Upper lobe of left lung (tissue), 6 donors: Measurements from ENCODE around the gene MIPOL1. TPM values are rescaled to one million over a fixed set of nuclear protein-coding genes. Genes with fewer than 3 reads are reported as not detected.

Experiments used
- ATAC-seq, 2 donors: fragments of 200-7000 bp; cut with Tn5 transposase; one replicate each; pipeline ENCODE4 v1.9.1; 2022; ENCODE audit warnings: mild to moderate bottlenecking in 2 of 2, moderate library complexity in 2 of 2; ENCODE audit not compliant: low FRiP score in 2 of 2
- DNase-seq, 2 donors: peaks; one replicate each; pipeline ENCODE4 v3.0.0-alpha.2; 2019 to 2020
- H3K27ac ChIP-seq, 4 donors: fragments of 200-600 bp; sonication (generic); one replicate each; pipeline ENCODE4 v1.5.1; 2016 to 2019
- H3K27me3 ChIP-seq, 4 donors: fragments of 200-600 bp; sonication (generic); one replicate each; pipeline ENCODE4 v1.5.1; 2017 to 2019
- H3K36me3 ChIP-seq, 4 donors: fragments of 200-600 bp; sonication (generic); one replicate each; pipeline ENCODE4 v1.5.1; 2016 to 2019
- H3K4me1 ChIP-seq, 4 donors: fragments of 200-600 bp; sonication (generic); one replicate each; pipeline ENCODE4 v1.5.1; 2018 to 2019
- H3K4me3 ChIP-seq, 4 donors: fragments of 200-600 bp; sonication (generic); one replicate each; pipeline ENCODE4 v1.5.1; 2017 to 2019; ENCODE audit warnings: mild to moderate bottlenecking in 2 of 4, moderate library complexity in 1 of 4
- H3K9me3 ChIP-seq, 4 donors: fragments of 200-600 bp; sonication (generic); one replicate each; pipeline ENCODE4 v1.5.1; 2018 to 2019
- EP300 ChIP-seq, 4 donors: sonication (generic); formaldehyde crosslinking; IDR thresholded peaks; one replicate each; pipeline ENCODE4 v1.5.1; 2017; ENCODE audit warnings: antibody characterized with exemption in 4 of 4, control low read depth in 2 of 4
- POLR2A ChIP-seq, 4 donors: fragments of 450-650 bp; IDR thresholded peaks; one replicate each; pipeline ENCODE4 v1.5.1; 2016 to 2017; ENCODE audit warnings: antibody characterized with exemption in 4 of 4, mild to moderate bottlenecking in 2 of 4
- POLR2AphosphoS5 ChIP-seq, 2 donors: sonication (generic); formaldehyde crosslinking; IDR thresholded peaks; one replicate each; pipeline ENCODE4 v1.5.1; 2017; ENCODE audit warnings: antibody characterized with exemption in 2 of 2
- WGBS, 2 donors: methylation state at CpG; one replicate each; pipeline ENCODE4 v1.1.5; 2017 to 2018; 5-methylcytosine and 5-hydroxymethylcytosine counted together
- total RNA-seq, 6 donors: library from RNA; depleted of rRNA in 4 of 6; stranded (reverse); fragments of >200 nt in 4 of 6; gene quantifications; one replicate each; pipeline versions ENCODE4 v1.1.0 to v1.2.1, GENCODE V29; 2016 to 2021
- TF ChIP-seq, protein P1 (sequence below), 6 experiments: fragments of 450-650 bp in 4 of 6; fragments of 200-600 bp in 2 of 6; sonication (generic) in 2 of 6; IDR thresholded peaks; one replicate each; pipeline ENCODE4 v1.5.1; 2016 to 2019; ENCODE audit warnings: antibody characterized with exemption in 6 of 6
- donor health status: DM: no; HTN: no; CAD: no; lungs with moderate emphysema.
- donor health status: DM: no; HTN: yes; CAD: no; lungs with severe emphysema.

The MIPOL1 gene
- total RNA-seq, 6 donors from 2014 or later: 4.1 to 32.6 (median 8.4) TPM

DNA sequence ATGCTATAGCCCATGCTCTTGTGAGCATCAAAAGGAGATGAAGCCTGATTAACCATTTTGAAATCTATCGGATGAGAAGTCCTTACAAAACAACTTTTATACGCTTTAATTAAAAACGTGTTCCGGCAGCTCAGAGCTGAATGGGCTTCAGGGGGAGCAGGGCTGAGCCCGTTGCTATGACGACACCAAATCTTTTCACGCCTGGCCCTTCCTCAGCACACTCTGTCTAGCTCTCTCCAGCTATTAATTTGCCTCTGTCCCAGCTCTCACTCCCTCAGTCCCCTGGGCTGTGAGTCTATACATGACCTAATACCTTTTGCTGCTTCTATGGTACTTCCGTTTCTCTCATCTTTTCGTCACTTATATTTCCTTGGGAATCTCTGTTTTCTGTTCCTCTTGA, 381.5 kb downstream of the MIPOL1 start:
- H3K4me1 ChIP-seq: peaks cover 2 to 9% (median 8%) of the 10 kb centered on the region in 4 donors
- TF ChIP-seq POLR2A (IDR thresholded peaks at IDR 0.05): no peak
- no peak for TF ChIP-seq EP300 (IDR thresholded peaks at IDR 0.05)
- TF ChIP-seq, protein P1, sequence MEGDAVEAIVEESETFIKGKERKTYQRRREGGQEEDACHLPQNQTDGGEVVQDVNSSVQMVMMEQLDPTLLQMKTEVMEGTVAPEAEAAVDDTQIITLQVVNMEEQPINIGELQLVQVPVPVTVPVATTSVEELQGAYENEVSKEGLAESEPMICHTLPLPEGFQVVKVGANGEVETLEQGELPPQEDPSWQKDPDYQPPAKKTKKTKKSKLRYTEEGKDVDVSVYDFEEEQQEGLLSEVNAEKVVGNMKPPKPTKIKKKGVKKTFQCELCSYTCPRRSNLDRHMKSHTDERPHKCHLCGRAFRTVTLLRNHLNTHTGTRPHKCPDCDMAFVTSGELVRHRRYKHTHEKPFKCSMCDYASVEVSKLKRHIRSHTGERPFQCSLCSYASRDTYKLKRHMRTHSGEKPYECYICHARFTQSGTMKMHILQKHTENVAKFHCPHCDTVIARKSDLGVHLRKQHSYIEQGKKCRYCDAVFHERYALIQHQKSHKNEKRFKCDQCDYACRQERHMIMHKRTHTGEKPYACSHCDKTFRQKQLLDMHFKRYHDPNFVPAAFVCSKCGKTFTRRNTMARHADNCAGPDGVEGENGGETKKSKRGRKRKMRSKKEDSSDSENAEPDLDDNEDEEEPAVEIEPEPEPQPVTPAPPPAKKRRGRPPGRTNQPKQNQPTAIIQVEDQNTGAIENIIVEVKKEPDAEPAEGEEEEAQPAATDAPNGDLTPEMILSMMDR (IDR thresholded peaks at IDR 0.05): no peak
- H3K9me3 ChIP-seq: no peaks in the 10 kb centered on the region
- H3K27ac ChIP-seq: no peak overlapping the region
- H3K27me3 ChIP-seq: peaks cover 0 to 11% (median 5%) of the 10 kb centered on the region in 4 donors
- ATAC-seq: no peak
- DNase-seq: no peak
- no peak overlapping the region for H3K4me3 ChIP-seq
- H3K36me3 ChIP-seq: no peaks in the 10 kb centered on the region
- WGBS, 2 donors: 46 to 51% methylated on average over 9 of the region's 9 CpGs

DNA sequence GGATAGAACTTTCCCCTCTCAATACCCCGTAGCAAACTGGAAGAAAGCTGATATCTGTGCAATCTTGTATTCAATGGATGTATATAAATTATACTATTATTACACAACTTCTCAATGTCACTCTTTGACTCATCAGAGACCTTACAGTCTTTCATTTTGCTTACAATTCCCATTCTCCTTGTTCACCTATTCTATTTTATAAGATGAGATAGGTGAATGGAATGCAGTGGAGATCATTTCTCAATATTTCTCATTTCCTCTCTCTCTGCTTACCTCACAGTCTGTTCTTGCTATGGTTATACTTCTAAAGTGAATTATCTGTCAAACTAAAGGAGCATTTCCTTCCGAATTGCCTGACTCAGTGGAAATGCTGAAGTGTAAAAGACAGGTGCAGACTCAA, 382.4 kb downstream of the MIPOL1 start:
- peaks cover 0 to 19% (median 8%) of the 10 kb centered on the region in 4 donors for H3K27me3 ChIP-seq
- no peak for DNase-seq
- H3K4me3 ChIP-seq: no peak overlapping the region
- WGBS, 2 donors: 85 to 86% methylated on average over 2 of the region's 2 CpGs
- TF ChIP-seq EP300 (IDR thresholded peaks at IDR 0.05): no peak
- no peak for TF ChIP-seq POLR2A (IDR thresholded peaks at IDR 0.05)
- TF ChIP-seq POLR2AphosphoS5 (IDR thresholded peaks at IDR 0.05): no peak
- TF ChIP-seq, protein P1 (IDR thresholded peaks at IDR 0.05): no peak
- peaks cover 7 to 17% (median 14%) of the 10 kb centered on the region in 4 donors for H3K4me1 ChIP-seq
- no peak overlapping the region for H3K27ac ChIP-seq
- no peaks in the 10 kb centered on the region for H3K36me3 ChIP-seq
- ATAC-seq: no peak
- H3K9me3 ChIP-seq: no peaks in the 10 kb centered on the region

DNA sequence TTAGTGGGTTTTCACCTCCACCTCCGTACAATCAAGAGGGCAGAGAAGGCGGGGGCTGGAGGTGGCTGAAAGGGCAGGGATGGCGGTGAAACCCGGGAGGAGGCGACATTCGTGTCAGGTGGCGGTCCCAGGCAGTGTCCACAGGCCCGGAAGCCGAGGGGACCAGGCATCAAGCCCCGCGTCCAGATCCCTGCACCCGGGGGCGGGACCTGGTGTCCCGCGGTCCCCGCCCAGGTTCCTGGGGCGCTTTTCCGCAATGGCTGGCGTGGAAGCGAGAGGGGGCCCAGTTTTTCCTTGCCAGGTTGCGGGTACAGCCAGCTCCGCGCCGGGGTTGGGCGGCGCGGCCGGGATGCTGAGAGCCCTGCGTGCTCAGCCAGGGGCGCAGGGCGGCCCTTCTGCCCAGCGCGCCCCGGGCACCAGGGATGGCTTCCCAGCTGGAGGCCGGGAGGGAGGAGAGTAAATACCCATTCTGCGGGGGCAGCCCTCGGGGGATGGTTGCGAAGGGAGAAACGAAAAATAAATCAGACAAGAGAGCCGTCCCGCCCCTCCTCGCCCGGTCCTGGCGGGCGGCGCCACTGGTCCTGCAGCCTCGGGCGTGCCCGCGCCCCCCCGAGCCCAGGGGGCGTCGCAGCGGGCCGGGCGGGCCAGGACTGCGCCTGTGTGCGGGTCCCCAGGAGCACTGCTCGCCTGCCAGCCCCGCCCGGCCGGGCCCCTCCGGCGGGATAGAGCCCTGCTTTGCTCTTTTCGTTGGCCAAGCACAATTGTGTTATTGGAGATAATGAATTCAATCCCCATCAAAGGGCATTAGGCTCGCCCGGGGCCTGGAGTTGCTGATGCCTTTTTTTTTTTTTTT, 385.8 kb downstream of the MIPOL1 start:
- 2 to 7% methylated on average over 31 to 46 of the region's 67 CpGs for WGBS, 2 donors
- peaks cover 0 to 38% (median 12%) of the 10 kb centered on the region in 4 donors for H3K27me3 ChIP-seq
- peaks cover 12 to 25% (median 19%) of the 10 kb centered on the region in 4 donors for H3K4me1 ChIP-seq
- DNase-seq: peak; percentile 57 to 87
- no peaks in the 10 kb centered on the region for H3K9me3 ChIP-seq
- ATAC-seq: peak; percentile 67 to 74
- no peaks in the 10 kb centered on the region for H3K36me3 ChIP-seq
- H3K4me3 ChIP-seq: peak overlapping the region in 3 of 4 donors; percentile 44 to 57 (median 56)
- H3K27ac ChIP-seq: peak overlapping the region; percentile 82 to 92 (median 88)
- TF ChIP-seq, protein P1 (IDR thresholded peaks at IDR 0.05): no peak
- TF ChIP-seq POLR2A (IDR thresholded peaks at IDR 0.05): peak in 1 of 4 donors; percentile 65

DNA sequence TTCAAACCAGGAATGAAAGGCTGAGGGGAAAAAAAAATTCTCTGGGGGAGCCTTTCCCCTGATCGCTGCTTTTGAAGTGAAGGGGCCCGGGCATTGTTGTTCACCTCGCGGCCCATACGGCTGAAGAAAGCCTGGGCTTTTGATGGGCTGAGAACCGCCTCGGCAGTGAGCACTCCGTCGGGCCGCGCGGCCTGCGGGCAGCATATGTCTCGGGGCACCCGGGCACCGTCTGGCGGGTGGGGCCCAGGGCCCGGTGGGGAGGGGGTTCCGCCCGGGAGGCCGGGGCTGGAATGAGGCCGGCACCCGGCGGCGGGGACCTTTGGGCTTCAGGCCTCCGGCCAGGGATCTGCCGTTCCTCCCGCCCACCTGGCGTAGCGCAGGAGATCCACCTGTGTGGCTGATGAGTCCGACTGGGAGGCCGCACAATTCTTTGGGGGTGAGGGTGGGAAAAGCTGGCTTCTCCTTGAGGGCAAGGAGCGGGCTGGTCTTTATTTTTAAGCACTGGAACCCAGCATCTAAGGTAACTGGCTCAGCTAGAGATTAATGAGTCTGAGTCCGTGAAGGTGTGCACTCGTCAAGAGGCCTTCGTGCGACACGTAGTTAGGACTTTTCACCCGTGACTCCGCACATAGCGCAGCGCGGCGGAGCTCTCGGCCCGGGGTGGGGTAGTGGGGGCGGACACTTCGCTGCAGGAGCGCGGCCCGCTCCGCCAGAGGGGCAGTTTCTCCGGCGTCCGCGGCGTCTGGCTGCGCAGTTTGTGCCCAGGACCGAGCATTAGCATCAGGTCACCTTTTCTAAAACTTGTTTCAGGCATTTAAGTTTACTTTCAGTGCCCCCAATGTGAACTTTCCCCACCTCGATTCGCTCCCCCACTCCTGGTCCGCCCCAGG, 386.7 kb downstream of the MIPOL1 start:
- TF ChIP-seq POLR2A (IDR thresholded peaks at IDR 0.05): peak in 1 of 4 donors; percentile 8
- TF ChIP-seq, protein P1 (IDR thresholded peaks at IDR 0.05): no peak
- ATAC-seq (peak in 1 of 2 donors; percentile 31), DNase-seq (peak in 1 of 2 donors; percentile 87)
- H3K4me1 ChIP-seq: peaks cover 12 to 27% (median 21%) of the 10 kb centered on the region in 4 donors
- no peaks in the 10 kb centered on the region for H3K9me3 ChIP-seq
- no peaks in the 10 kb centered on the region for H3K36me3 ChIP-seq
- H3K27ac ChIP-seq: peak overlapping the region; percentile 82 to 92 (median 88)
- H3K4me3 ChIP-seq: peak overlapping the region in 3 of 4 donors; percentile 44 to 57 (median 56)
- 14 to 22% methylated on average over 40 to 51 of the region's 62 CpGs for WGBS, 2 donors
- peaks cover 0 to 38% (median 12%) of the 10 kb centered on the region in 4 donors for H3K27me3 ChIP-seq
